ENCODE data around the gene MNDA. TPM values are rescaled to one million over a fixed set of nuclear protein-coding genes. Genes with fewer than 3 reads are reported as not detected.
A peak's percentile ranks its signal among the peaks of the same experiment; 100 is the strongest.

Gene MNDA
- total and polyA plus RNA-seq, 11 donors = 1.1 to 38.0 (median 2.3) TPM

DNA sequence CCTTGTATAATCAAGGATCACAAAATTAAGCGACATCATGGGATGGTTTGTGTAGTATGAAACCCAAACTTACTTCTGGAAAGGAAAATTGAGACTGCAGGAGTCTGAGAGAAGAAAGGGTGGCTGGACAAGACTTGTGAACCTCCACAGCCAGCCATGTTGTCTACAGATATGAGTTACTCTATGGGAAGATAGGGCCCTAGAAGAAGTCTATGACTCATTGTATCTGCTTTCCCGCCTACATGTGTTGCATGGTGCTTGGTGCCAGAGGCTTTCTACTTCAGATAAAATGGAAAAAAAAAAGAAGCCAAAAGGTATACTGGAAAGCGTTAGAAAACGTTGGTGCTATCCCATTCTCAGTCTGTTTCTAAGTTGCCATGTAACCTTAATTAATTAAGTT is 31.5 kb upstream of the MNDA start:
- Histone ChIP-seq H3K4me3 (no peak overlapping the region), H3K9me3 (no peaks in the 10 kb centered on the region), H3K4me1 (peaks cover 0 to 31% (median 0%) of the 10 kb centered on the region in 12 donors), H3K27me3 (peaks cover 0 to 15% (median 0%) of the 10 kb centered on the region in 9 donors), H3K36me3 (no peaks in the 10 kb centered on the region), H3K27ac (peak overlapping the region in 1 of 12 donors; percentile 76)
- TF ChIP-seq, protein P1, sequence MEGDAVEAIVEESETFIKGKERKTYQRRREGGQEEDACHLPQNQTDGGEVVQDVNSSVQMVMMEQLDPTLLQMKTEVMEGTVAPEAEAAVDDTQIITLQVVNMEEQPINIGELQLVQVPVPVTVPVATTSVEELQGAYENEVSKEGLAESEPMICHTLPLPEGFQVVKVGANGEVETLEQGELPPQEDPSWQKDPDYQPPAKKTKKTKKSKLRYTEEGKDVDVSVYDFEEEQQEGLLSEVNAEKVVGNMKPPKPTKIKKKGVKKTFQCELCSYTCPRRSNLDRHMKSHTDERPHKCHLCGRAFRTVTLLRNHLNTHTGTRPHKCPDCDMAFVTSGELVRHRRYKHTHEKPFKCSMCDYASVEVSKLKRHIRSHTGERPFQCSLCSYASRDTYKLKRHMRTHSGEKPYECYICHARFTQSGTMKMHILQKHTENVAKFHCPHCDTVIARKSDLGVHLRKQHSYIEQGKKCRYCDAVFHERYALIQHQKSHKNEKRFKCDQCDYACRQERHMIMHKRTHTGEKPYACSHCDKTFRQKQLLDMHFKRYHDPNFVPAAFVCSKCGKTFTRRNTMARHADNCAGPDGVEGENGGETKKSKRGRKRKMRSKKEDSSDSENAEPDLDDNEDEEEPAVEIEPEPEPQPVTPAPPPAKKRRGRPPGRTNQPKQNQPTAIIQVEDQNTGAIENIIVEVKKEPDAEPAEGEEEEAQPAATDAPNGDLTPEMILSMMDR (IDR thresholded peaks at IDR 0.05) = no peak
- TF ChIP-seq POLR2A (IDR thresholded peaks at IDR 0.05) = no peak
- WGBS, 4 donors = 83 to 85% (median 83%) methylated on average over 4 of the region's 4 CpGs
- ATAC-seq (no peak), DNase-seq (no peak)
- intact Hi-C loops (cut with DNase I) = no loop called here

DNA sequence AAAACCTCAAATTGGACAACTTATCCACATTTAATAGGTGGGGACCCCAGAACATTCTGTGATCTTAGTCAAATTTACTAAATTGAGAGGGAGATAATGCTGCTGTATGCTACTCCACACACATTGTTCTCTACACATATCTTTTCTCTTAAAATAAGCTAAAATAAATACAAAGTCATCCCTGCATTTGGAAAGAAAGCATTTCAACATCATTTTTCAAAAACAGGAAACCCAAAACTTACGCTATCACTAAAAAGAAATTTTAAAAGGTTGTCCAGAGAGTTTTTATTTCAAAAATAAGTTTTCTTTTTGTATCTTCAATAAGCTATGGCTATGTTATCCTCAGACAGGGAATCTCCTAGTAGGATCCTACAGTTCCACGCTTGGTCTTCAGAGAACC is 30.6 kb upstream of the MNDA start:
- H3K27me3 ChIP-seq = peaks cover 0 to 14% (median 0%) of the 10 kb centered on the region in 9 donors
- ATAC-seq = no peak
- no peaks in the 10 kb centered on the region for H3K36me3 ChIP-seq
- intact Hi-C loops (cut with DNase I) = no loop called here
- 86 to 91% (median 89%) methylated on average over 2 of the region's 2 CpGs for WGBS, 4 donors
- DNase-seq = no peak
- H3K27ac ChIP-seq = peak overlapping the region in 1 of 12 donors; percentile 76
- H3K9me3 ChIP-seq = no peaks in the 10 kb centered on the region
- TF ChIP-seq, protein P1 (IDR thresholded peaks at IDR 0.05) = no peak
- TF ChIP-seq POLR2A (IDR thresholded peaks at IDR 0.05) = no peak
- H3K4me1 ChIP-seq = peaks cover 0 to 31% (median 0%) of the 10 kb centered on the region in 12 donors
- no peak overlapping the region for H3K4me3 ChIP-seq

DNA sequence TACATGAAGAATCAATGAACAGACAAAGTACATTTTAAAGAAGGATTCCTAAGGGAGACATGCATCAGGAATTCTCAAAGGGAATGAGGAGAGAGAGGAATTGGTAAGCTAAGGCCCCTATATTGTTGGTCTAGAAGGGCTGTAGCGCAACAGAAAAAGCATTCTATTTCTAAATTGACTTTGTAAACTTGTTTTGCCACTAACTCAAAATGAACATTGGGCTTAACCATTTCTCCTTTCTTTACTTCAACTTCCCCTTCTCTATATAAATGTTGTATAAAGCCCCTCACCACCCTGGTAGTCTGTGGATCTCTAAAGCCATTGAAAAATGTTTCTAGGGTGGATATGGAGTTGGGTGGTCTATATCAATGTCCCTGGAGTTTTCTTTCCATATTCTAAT is 29.8 kb upstream of the MNDA start:
- 88 to 98% (median 91%) methylated on average over 1 of the region's 1 CpG for WGBS, 4 donors
- Histone ChIP-seq H3K36me3 (no peaks in the 10 kb centered on the region), H3K27me3 (peaks cover 0 to 11% (median 0%) of the 10 kb centered on the region in 9 donors), H3K27ac (peak overlapping the region in 1 of 12 donors; percentile 76), H3K9me3 (no peaks in the 10 kb centered on the region), H3K4me1 (peaks cover 0 to 31% (median 0%) of the 10 kb centered on the region in 12 donors), H3K4me3 (no peak overlapping the region)
- intact Hi-C loops (cut with DNase I) = no loop called here
- DNase-seq (no peak), ATAC-seq (no peak)
- no peak for TF ChIP-seq POLR2A (IDR thresholded peaks at IDR 0.05)
- TF ChIP-seq, protein P1 (IDR thresholded peaks at IDR 0.05) = no peak

DNA sequence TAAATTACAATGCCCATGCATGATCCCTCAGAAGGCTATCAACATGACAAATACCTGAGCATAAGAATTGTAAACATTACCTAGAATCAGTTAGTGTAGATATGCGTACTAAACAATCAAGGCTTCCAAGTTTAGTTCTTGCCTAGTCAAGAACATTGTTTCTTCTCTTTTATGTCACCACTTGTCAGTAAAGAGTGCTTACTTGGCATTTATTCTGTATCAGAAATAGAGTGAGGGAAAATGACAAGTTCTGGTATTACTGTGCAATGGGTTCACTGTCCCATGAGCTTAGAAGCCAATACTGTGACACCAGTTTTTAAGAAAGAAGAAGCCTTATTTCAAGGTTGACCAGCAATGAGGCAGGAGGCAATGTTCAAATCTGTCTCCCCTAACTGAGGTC is 27.5 kb upstream of the MNDA start:
- no peaks in the 10 kb centered on the region for H3K9me3 ChIP-seq
- no peak overlapping the region for H3K4me3 ChIP-seq
- H3K27me3 ChIP-seq = peaks cover 0 to 4% (median 0%) of the 10 kb centered on the region in 9 donors
- DNase-seq = no peak
- intact Hi-C loops (cut with DNase I) = no loop called here
- H3K27ac ChIP-seq = no peak overlapping the region
- TF ChIP-seq, protein P1 (IDR thresholded peaks at IDR 0.05) = no peak
- TF ChIP-seq POLR2A (IDR thresholded peaks at IDR 0.05) = no peak
- H3K36me3 ChIP-seq = no peaks in the 10 kb centered on the region
- H3K4me1 ChIP-seq = peaks cover 0 to 36% (median 0%) of the 10 kb centered on the region in 12 donors
- ATAC-seq = no peak
- WGBS, 4 donors = 90 to 96% (median 92%) methylated on average over 1 of the region's 1 CpG

All from heart left ventricle (tissue), 16 donors.